Measurements from ENCODE around the gene FHAD1.
A peak's percentile ranks its signal among the peaks of the same experiment; 100 is the strongest.
"Not testable (repeated sequence)": the region's sequence is repeated elsewhere in the genome, so short reads cannot be mapped to it uniquely, and the experiment has no call there.

The FHAD1 gene

GRCh38 chr1:15429701-15430149 lies 182.7 kb downstream of the FHAD1 start:
- TF ChIP-seq CTCF (IDR thresholded peaks at IDR 0.05; ENCODE audit: borderline replicate concordance, insufficient read depth, low read depth, low read length), result no peak

GRCh38 chr1:15430787-15431570 lies 184.0 kb downstream of the FHAD1 start:
- no peak overlapping the region for H3K4me3 ChIP-seq (ENCODE audit: low read depth, low read length)
- TF ChIP-seq CTCF (IDR thresholded peaks at IDR 0.05; ENCODE audit: borderline replicate concordance, insufficient read depth, low read depth, low read length), result peak; percentile 98

More at GRCh38 chr1:15429701-15430149, 182.7 kb downstream of the FHAD1 start:
- H3K4me3 ChIP-seq (ENCODE audit: low read depth, low read length), result no peak overlapping the region

- H3K4me3 ChIP-seq (ENCODE audit: low read depth, low read length), result no peak overlapping the region
- TF ChIP-seq CTCF (IDR thresholded peaks at IDR 0.05; ENCODE audit: borderline replicate concordance, insufficient read depth, low read depth, low read length), result no peak
Observed at GRCh38 chr1:15431571-15431948, 184.5 kb downstream of the FHAD1 start.

- H3K4me3 ChIP-seq (ENCODE audit: low read depth, low read length), result no peak overlapping the region
- no peak for TF ChIP-seq CTCF (IDR thresholded peaks at IDR 0.05; ENCODE audit: borderline replicate concordance, insufficient read depth, low read depth, low read length)
Observed at GRCh38 chr1:15432324-15432723, 185.3 kb downstream of the FHAD1 start.

- H3K4me3 ChIP-seq (ENCODE audit: low read depth, low read length), result no peak overlapping the region
- TF ChIP-seq CTCF (IDR thresholded peaks at IDR 0.05; ENCODE audit: borderline replicate concordance, insufficient read depth, low read depth, low read length), result no peak
Observed at GRCh38 chr1:15433471-15433870, 186.4 kb downstream of the FHAD1 start.

GRCh38 chr1:15434739-15435138 lies 187.7 kb downstream of the FHAD1 start:
- not testable (repeated sequence) for H3K4me3 ChIP-seq (ENCODE audit: low read depth, low read length)

GRCh38 chr1:15435239-15436077 lies 188.4 kb downstream of the FHAD1 start:
- TF ChIP-seq CTCF (IDR thresholded peaks at IDR 0.05; ENCODE audit: borderline replicate concordance, insufficient read depth, low read depth, low read length), result no peak
- H3K4me3 ChIP-seq (ENCODE audit: low read depth, low read length), result no peak overlapping the region

All from GM12875 (cell line).